ENCODE results near the gene NOP10. TPM values are rescaled to one million over a fixed set of nuclear protein-coding genes. Genes with fewer than 3 reads are reported as not detected.

NOP10 gene
- total RNA-seq, 4 donors from 2014 or later: 142 to 194 (median 170) TPM

DNA sequence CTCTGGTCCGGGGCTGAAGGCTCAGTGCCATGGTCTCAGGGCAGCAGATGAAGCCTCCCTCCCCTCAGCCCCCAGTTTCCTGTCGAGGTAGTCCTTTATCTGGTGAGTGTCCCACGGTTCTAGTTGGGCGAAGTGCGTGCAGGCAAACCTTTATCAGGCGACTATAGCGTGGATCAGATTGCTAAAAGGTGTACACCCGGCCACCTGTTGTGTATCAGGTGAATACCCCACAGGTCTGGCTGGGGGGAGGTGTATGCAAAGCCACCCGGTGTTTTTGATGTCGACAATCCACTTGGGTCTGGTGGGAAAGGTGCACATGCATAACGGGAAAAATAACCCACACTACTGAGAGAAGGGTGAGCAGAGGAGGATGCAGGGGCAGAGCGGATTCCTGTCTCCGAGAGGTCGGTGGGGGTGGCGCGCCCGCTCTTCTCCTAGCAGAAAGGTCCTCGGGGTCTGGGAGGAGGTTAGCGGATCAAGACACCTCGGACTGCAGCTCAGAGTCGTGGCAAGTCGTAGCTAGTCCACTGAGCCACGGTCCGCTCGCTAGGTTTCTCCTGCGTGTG is 5.9 kb downstream of the NOP10 start:
- intact Hi-C loops (cut with DNase I; ENCODE audit: low total_unique reads) (loop anchor here (5.0 kb wide), 2 partner anchors 110 to 235 kb away; partner anchors contain the start of genes EMC4, EMC7 and PGBD4), in situ Hi-C loops (cut with MboI; ENCODE audit: low sequenced_read_pairs in 4 of 4) (loop anchor here in 1 of 4 donors (10.0 kb wide), 1 partner anchor 232 kb away; the partner anchor contains the start of genes EMC7 and PGBD4)
- Histone ChIP-seq H3K36me3 (peaks cover 0 to 13% of the 10 kb centered on the region in 2 donors), H3K4me3 (peak overlapping the region; percentile 75 to 91 (median 86)), H3K27ac (peak overlapping the region; percentile 90 to 96 (median 92)), H3K27me3 (no peaks in the 10 kb centered on the region), H3K4me1 (peaks cover 41% of the 10 kb centered on the region in 2 donors), H3K9me3 (no peaks in the 10 kb centered on the region)
- no peak for TF ChIP-seq POLR2A (IDR thresholded peaks at IDR 0.05)
- TF ChIP-seq, protein P1, sequence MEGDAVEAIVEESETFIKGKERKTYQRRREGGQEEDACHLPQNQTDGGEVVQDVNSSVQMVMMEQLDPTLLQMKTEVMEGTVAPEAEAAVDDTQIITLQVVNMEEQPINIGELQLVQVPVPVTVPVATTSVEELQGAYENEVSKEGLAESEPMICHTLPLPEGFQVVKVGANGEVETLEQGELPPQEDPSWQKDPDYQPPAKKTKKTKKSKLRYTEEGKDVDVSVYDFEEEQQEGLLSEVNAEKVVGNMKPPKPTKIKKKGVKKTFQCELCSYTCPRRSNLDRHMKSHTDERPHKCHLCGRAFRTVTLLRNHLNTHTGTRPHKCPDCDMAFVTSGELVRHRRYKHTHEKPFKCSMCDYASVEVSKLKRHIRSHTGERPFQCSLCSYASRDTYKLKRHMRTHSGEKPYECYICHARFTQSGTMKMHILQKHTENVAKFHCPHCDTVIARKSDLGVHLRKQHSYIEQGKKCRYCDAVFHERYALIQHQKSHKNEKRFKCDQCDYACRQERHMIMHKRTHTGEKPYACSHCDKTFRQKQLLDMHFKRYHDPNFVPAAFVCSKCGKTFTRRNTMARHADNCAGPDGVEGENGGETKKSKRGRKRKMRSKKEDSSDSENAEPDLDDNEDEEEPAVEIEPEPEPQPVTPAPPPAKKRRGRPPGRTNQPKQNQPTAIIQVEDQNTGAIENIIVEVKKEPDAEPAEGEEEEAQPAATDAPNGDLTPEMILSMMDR (IDR thresholded peaks at IDR 0.05 in 4 of 5, conservative IDR thresholded peaks at IDR 0.05 in 1 of 5): no peak
- DNase-seq (peak in 1 of 2 donors; percentile 25), ATAC-seq (peak; percentile 30 to 31)

GRCh38 chr15:34336231-34336990 is 6.5 kb downstream of the NOP10 start:
- Histone ChIP-seq H3K27ac (peak overlapping the region; percentile 90 to 96 (median 92)), H3K27me3 (no peaks in the 10 kb centered on the region), H3K4me1 (peaks cover 34 to 35% of the 10 kb centered on the region in 2 donors), H3K36me3 (peaks cover 0 to 9% of the 10 kb centered on the region in 2 donors), H3K9me3 (no peaks in the 10 kb centered on the region), H3K4me3 (peak overlapping the region; percentile 75 to 91 (median 86))
- DNase-seq (no peak), ATAC-seq (no peak)
- in situ Hi-C loops (cut with MboI; ENCODE audit: low sequenced_read_pairs in 4 of 4) (loop anchor here in 1 of 4 donors (10.0 kb wide), 1 partner anchor 232 kb away; the partner anchor contains the start of genes EMC7 and PGBD4), intact Hi-C loops (cut with DNase I; ENCODE audit: low total_unique reads) (loop anchor here (5.0 kb wide), 2 partner anchors 109 to 234 kb away; partner anchors contain the start of genes EMC4, EMC7 and PGBD4)
- TF ChIP-seq POLR2A (IDR thresholded peaks at IDR 0.05): no peak
- TF ChIP-seq, protein P1 (IDR thresholded peaks at IDR 0.05 in 4 of 5, conservative IDR thresholded peaks at IDR 0.05 in 1 of 5): no peak

GRCh38 chr15:34335176-34336032 is 7.5 kb downstream of the NOP10 start:
- intact Hi-C loops (cut with DNase I; ENCODE audit: low total_unique reads): loop anchor here (5.0 kb wide), 2 partner anchors 108 to 233 kb away; partner anchors contain the start of genes EMC4, EMC7 and PGBD4
- peak overlapping the region; percentile 66 to 93 (median 91) for H3K27ac ChIP-seq
- H3K27me3 ChIP-seq: no peaks in the 10 kb centered on the region
- H3K36me3 ChIP-seq: peaks cover 0 to 7% of the 10 kb centered on the region in 2 donors
- ATAC-seq (no peak), DNase-seq (no peak)
- no peaks in the 10 kb centered on the region for H3K9me3 ChIP-seq
- peak overlapping the region; percentile 8 to 91 (median 48) for H3K4me3 ChIP-seq
- peaks cover 33 to 34% of the 10 kb centered on the region in 2 donors for H3K4me1 ChIP-seq
- in situ Hi-C loops (cut with MboI; ENCODE audit: low sequenced_read_pairs in 4 of 4): loop anchor here in 1 of 4 donors (10.0 kb wide), 1 partner anchor 231 kb away; the partner anchor contains the start of genes EMC7 and PGBD4
- TF ChIP-seq, protein P1 (IDR thresholded peaks at IDR 0.05 in 4 of 5, conservative IDR thresholded peaks at IDR 0.05 in 1 of 5): no peak
- no peak for TF ChIP-seq POLR2A (IDR thresholded peaks at IDR 0.05)

- in situ Hi-C loops (cut with MboI; ENCODE audit: low sequenced_read_pairs in 4 of 4): loop anchor here in 1 of 4 donors (10.0 kb wide), 1 partner anchor 230 kb away; the partner anchor contains the start of genes EMC7 and PGBD4
- Histone ChIP-seq H3K4me3 (peak overlapping the region in 3 of 4 donors; percentile 10 to 85 (median 38)), H3K4me1 (peaks cover 31 to 34% of the 10 kb centered on the region in 2 donors), H3K36me3 (peaks cover 0 to 5% of the 10 kb centered on the region in 2 donors), H3K27me3 (no peaks in the 10 kb centered on the region), H3K9me3 (no peaks in the 10 kb centered on the region), H3K27ac (peak overlapping the region; percentile 66 to 93 (median 91))
- TF ChIP-seq, protein P1 (IDR thresholded peaks at IDR 0.05 in 4 of 5, conservative IDR thresholded peaks at IDR 0.05 in 1 of 5): no peak
- TF ChIP-seq POLR2A (IDR thresholded peaks at IDR 0.05): no peak
- intact Hi-C loops (cut with DNase I; ENCODE audit: low total_unique reads): loop anchor here (5.0 kb wide), 2 partner anchors 107 to 232 kb away; partner anchors contain the start of genes EMC4, EMC7 and PGBD4
- DNase-seq (no peak), ATAC-seq (no peak)
These were observed 8.3 kb downstream of the NOP10 start for GRCh38 chr15:34334672-34335071.

All from gastrocnemius medialis (tissue), 4 donors.